ENCODE measurements around the gene TMCO1.
A peak's percentile ranks its signal among the peaks of the same experiment; 100 is the strongest.
"Not testable (repeated sequence)": the region's sequence is repeated elsewhere in the genome, so short reads cannot be mapped to it uniquely, and the experiment has no call there.

TMCO1 gene, protein sequence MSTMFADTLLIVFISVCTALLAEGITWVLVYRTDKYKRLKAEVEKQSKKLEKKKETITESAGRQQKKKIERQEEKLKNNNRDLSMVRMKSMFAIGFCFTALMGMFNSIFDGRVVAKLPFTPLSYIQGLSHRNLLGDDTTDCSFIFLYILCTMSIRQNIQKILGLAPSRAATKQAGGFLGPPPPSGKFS

DNA sequence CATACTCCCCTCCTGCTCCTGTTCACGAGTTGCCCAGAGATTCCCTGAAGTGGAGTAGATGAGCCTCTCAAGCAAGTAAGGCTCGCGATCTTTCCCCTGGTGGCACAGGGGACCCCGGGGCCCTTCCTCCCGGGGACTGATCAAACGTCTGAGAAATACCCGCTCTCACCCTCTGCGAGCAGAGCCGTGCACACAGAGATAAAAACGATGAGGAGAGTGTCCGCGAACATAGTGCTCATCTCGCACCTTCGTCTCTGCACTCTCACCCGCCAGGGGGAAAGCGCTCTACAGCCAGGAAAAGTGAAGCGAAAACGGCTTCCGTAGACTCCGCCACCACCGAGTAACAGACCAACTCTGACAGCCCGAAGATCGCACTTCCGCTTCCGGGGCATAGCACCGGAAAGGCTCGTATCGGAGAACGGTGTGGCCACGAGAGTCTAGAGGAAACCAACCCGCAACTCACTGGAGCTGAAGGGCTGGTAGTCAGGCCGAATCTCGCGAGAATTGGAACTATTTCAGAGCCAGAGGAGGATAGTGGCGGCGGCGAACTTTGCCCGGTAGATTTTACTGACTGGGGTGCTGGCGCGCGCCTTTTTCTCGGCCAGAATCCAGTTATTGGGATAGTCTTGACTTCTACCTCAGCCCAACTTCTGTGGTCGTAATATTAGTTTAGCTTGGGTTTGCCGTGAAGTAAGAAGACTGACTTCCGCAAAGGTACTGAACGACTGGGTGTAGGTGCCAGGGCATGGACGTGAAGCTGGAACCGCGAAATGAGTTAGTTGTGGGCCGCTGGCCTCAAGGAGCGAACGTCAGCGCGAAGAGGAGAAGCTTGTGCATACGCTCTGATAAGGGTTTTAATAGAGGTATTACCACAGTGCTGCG lies at the start of gene TMCO1:
Gene TMCO1, minus strand, starts transcription at position 356 of the 882 bp plus-strand sequence. Its CDS starts 117 bp downstream, at position 239.
- DNase-seq (ENCODE audit: low read depth in 2 of 2, low spot score in 1 of 2) = peak; percentile 82 to 86

DNA sequence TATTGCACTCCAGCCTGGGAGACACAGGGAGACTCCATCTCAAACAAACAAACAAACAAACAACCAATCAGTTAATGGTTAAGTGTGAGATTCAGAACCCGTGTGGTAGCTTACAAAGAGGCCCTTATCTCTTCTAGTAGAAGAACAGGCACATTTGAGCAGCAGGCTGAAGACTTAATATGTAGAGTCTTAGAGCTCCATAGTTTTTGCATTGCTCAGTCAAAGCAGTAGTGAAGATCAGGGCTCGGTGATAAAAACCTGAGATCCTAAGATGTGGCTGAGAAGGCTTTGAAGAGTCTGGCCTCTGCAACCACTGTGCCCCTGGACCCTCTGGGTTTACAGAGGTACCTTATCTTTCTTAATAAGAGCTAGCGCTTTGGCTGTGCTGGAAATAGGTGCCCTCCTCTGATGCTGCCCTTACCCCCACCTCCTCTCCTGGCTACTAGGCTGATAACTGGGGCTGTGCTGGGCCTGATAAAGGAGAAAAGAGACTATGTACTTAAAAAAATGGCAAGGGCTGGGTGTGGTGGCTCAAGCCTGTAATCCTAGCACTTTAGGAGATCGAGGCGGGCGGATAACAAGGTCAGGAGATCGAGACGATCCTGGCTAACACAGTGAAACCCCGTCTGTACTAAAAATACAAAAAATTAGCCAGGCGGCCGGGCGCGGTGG lies 48.3 kb upstream of the TMCO1 start:
- DNase-seq (ENCODE audit: low read depth in 2 of 2, low spot score in 1 of 2) = no peak

DNA sequence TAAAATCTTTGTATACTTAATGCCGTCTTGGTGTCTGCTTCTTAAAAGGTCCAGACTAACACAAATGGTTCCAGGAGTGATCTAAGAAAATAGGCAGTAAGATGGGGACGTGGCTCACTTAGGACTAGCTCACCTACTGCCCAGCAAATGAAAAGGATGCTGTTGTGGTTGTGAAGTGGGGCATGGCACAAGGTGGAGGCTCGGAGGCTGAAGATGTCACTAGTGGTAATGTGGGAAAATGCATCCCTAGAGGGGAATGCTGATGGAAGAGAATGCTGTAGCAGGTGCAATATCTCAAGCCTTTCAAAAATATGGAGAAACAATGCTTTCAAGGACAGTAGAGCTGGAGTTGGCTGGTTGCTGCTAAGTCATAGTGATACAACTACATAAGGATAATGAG lies 47.5 kb upstream of the TMCO1 start:
- DNase-seq (ENCODE audit: low read depth in 2 of 2, low spot score in 1 of 2) = no peak

DNA sequence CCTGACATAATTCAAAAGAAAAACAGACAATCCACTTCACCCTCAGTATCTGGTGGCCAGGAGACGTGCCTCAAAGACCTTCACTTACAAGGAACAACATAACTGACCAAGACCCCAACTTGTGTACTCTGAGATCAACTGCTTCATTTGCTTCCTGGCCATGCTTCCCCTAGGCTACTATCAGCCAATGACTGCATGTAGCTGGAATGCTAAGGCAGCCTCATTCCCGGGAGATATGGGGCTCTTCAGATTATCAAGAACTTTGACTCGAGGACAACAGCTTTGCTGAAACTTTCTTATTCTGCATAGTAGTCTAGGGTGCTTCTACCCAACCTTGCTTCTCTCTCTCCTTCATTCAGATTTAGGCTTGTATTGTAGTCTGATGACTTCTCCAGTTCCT lies 47.1 kb upstream of the TMCO1 start:
- DNase-seq (ENCODE audit: low read depth in 2 of 2, low spot score in 1 of 2) = no peak

DNA sequence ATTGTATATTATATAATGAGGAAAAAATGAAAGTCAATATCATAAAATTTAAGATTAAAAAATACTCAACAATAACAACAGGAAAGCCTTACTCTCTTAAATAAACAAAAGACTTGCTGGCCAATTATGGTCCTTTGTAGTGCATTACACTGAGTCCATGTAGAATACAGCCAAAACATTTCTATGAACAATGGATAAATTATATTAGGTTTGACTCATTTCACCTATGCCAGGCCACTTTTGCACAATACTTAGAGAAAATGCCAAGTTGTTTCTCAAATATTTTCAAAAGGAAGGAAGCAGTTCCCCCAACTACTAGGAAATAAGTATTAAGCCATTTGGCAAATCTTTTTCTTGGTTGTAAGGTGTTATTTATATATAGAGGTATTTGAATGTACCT lies 38.9 kb upstream of the TMCO1 start:
- no peak for DNase-seq (ENCODE audit: low read depth in 2 of 2, low spot score in 1 of 2)

DNA sequence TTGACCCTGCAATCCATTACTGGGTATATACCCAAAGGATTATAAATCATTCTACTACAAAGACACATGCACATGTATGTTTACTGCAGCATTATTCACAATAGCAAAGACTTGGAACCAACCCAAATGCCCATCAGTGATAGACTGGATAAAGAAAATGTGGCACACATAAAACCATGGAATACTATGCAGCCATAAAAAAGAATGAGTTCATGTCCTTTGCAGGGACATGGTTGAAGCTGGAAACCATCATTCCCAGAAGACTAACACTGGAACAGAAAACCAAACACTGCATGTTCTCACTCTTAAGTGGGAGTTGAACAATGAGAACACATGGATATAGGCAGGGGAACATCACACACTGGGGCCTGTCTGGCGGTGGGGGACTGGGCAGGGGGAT lies 35.8 kb upstream of the TMCO1 start:
- DNase-seq (ENCODE audit: low read depth in 2 of 2, low spot score in 1 of 2) = not testable (repeated sequence)

DNA sequence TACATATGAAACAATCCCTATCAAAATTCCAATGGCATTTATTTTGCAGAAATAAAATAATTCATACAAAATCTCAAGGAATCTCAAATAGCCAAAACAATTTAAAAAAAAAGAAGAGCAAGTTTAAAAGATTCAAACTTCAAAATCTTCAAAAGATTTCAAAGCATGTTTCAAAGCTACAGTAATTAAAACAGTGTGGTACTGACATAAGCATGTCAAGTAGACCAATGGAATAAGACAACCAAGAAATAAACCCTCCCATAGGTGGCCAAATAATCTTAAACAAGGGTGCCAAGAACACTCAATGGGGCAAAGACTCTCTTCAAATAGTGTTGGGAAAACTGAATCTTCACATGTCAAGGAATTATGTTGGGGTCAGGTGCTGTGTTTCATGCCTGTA lies 30.7 kb upstream of the TMCO1 start:
- no peak for DNase-seq (ENCODE audit: low read depth in 2 of 2, low spot score in 1 of 2)

DNA sequence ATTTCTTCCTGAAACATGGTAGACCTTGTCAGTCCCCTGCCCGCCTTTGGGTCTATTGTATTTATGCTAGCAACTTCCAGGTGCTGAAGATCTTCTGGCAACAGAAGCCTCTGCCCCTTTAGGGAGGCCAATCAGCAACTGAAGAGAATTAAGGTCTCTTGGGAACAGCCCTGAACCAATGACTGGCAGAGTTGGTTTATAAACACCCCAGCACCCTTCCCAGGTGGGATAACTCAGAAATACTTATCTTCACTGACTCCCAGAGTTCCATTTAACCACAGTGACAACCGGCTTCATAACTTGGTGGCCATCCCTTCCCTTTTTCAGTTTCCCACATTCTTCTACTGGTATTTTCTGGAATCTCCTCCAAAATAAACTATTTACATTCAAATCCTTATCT lies 27.2 kb upstream of the TMCO1 start:
- DNase-seq (ENCODE audit: low read depth in 2 of 2, low spot score in 1 of 2) = no peak

DNA sequence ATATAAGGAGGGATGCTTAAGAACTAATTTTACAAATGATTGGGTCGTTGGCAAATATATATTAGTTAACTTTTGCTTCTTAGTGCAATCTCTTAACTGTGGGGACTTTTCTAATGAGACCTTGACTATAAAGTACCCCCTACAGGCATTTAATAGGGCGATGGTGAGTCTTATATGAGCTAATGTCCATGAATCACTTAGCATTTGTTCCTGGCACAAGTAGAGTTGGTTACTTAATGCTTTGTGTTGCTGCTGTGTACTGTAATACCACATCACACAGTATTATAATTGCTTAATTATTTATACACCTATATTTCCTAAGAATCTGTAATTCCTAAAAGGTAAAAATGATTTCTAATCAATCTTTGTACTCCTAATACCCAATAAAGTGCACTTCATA lies 25.3 kb upstream of the TMCO1 start:
- no peak for DNase-seq (ENCODE audit: low read depth in 2 of 2, low spot score in 1 of 2)

DNA sequence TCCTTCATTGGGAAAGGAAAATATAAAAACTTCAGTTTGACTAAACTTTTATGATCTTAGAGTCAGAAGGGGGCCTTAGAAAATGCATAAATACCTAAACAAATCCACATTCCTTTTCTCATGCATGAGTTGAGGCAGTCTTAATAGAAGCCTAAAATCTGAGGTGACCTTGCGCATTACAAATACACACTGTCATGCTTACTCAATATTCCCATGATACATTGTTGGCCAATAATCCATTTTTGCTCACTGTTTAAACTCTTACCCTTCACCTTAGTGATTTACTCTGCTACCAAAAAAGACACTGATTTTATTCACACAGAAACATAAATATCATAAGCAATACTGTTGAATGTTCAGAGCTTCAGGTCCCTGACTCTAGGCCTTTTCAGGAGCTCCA lies 19.1 kb upstream of the TMCO1 start:
- no peak for DNase-seq (ENCODE audit: low read depth in 2 of 2, low spot score in 1 of 2)

DNA sequence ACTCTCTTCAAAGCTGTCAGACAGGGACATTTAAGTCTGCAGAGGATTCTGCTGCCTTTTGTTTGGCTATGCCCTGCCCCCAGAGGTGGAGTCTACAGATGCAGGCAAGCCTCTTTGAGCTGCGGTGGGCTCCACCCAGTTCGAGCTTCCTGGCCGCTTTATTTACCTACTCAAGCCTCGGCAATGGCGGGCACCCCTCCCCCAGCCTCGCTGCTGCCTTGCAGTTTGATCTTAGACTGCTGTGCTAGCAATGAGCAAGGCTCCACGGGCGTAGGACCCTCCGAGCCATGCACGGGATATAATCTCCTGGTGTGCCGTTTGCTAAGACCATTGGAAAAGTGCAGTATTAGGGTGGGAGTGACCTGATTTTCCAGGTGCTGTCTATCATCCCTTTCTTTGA lies 14.9 kb upstream of the TMCO1 start:
- DNase-seq (ENCODE audit: low read depth in 2 of 2, low spot score in 1 of 2) = not testable (repeated sequence)

DNA sequence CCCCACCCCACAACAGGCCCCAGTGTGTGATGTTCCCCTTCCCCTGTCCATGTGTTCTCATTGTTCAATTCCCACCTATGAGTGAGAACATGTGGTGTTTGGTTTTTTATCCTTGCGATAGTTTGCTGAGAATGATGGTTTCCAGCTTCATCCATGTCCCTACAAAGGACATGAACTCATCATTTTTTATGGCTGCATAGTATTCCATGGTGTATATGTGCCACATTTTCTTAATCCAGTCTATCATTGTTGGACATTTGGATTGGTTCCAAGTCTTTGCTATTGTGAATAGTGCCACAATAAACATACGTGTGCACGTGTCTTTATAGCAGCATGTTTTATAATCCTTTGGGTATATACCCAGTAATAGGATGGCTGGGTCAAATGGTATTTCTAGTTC lies 9.5 kb upstream of the TMCO1 start:
- DNase-seq (ENCODE audit: low read depth in 2 of 2, low spot score in 1 of 2) = not testable (repeated sequence)

DNA sequence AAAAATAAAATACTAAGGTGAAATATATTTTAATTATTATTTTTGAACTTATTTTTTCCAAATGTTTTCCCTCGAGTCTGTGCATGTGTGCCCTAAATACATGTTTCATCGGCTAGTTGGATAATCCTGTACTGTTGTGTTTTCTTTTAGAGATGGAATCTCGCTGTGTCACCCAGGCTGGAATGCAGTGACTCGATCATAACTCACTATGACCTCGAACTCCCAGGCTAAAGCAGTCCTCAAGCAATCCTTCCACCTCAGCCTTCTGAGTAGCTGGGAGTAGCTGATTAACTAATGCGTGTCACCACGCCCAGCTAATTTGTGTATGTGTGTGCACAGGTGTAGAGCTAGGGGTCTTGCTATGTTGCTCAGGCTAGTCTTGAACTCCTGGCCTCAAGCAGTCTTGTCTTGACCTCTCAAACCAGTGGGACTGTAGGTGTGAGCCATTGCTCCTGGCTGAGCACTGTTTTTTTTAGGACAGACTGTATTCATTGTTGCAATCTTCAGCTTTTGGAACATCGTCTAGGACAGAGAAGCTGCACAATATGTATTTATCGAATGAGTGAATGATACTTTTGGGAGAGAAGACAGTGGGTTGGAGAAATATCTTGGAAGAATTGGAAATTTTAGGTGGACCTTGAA lies 4.8 kb upstream of the TMCO1 start:
- no peak for DNase-seq (ENCODE audit: low read depth in 2 of 2, low spot score in 1 of 2)

DNA sequence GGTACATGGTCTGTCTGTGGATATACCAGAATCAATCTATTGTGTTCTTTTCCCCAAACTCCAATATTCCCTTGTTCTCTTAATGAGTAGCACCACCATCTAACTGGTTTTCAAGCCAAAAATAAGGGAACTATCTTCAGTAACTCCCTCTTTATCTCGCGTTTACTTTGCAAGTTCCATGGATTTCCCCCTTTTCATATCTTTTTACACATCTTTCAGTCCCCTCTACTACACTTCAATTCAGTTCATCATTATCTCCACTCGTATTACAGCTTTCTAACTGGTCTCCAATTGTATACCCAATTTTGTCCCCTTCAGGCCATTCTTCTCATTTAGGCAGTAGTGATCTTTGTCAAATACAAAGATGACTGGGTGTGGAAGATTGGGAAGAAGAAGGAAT lies 4.1 kb upstream of the TMCO1 start:
- no peak for DNase-seq (ENCODE audit: low read depth in 2 of 2, low spot score in 1 of 2)

DNA sequence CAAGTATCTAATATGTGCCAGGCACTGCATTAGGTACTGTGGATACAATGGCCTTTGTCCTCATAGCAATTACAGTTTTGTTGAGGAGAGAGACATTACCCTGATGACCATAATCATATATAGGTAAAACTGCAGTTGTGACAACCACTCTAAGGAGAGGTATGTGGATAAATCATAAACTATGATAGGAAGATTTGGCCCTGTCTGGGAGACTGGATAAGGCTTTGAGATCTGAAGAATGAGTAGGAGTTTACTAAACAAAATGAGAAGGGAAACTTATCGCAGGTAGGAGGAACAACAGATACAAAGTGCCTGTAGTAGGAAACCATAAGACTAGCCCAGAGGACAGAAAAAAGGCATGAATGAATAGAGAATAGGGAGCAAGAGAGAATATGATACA lies 4.4 kb downstream of the TMCO1 start:
- DNase-seq (ENCODE audit: low read depth in 2 of 2, low spot score in 1 of 2) = no peak

DNA sequence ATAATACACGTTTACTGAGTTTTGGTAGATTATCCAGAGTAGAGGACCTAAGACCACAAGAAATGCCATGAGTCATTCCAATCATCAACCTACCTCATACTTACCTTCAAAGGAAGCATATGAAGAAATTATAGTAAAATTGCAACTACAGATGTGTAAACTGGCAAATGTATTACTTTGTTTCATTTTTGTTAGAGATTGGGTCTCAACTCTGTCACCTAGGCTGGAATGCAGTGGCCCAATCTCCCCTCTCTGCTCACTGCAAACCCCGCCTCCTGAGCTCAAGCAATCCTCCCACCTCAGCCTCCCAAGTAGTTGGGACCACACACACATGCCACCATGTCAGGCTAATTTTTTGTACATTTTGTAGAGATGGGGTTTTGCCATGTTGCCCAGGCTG lies 5.2 kb downstream of the TMCO1 start:
- DNase-seq (ENCODE audit: low read depth in 2 of 2, low spot score in 1 of 2) = no peak

DNA sequence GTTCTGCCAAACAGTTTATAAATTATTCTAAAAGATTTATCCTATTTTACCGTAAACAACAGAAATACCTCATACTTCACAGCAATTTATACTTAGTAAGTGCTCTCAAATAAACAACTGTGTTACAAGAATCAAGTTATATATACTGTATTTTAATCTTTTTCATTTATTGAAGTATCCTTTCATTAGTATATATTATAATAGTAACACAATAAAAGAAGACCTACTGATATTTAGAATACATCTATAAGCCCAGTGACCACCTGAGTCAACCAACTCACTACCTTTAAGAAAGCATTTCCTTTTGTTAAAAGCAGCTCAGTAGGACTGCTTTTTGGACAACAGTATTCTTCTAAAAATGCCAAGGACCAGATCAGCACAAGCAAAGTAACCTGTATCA lies 5.9 kb downstream of the TMCO1 start:
- DNase-seq (ENCODE audit: low read depth in 2 of 2, low spot score in 1 of 2) = no peak

DNA sequence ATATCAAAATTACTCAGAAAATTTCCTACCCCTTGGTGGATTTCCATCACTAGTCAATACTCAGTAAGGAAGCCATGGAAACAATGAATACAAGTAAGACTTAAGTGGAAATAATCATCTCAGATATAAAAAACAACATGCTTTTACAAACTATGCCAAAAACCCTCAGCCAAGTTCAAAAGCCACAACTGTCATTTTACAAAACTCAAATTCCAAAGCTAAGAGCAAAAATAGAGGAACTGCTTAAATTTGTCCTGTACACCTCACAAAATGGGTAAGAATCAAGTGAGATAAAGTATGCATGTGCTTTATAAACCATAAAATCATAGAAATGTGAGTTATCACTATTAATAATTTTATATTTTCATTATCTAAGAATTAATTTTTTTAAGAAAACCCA lies 9.6 kb downstream of the TMCO1 start:
- DNase-seq (ENCODE audit: low read depth in 2 of 2, low spot score in 1 of 2) = no peak

DNA sequence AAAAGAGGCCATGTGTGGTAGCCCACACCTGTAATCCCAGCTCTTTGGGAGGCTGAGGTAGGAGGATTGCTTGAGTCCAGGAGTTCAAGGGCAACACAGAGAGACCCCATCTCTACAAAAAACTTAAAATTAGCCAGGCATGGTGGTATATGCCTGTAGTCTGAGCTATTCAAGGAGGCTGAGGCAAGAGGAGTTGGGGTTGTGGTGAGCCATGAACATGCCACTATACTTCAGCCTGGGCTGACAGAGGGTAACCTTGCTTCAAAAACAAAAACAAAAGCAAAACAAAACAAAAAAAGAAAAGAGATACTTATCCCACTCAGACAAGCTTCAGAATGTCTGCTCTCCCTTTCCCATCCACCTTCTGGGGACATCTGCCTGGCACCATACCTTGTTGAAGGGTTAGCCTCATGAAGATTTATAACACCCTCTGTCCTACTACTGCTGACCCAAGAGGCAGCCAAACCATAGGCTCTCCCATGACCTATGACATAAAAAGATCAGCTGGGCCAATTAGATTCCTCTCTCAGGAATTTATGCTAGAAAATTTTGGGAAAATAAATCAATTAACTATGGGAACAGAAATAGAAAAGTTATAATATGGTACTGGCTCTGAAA lies 13.2 kb downstream of the TMCO1 start:
- DNase-seq (ENCODE audit: low read depth in 2 of 2, low spot score in 1 of 2) = no peak

DNA sequence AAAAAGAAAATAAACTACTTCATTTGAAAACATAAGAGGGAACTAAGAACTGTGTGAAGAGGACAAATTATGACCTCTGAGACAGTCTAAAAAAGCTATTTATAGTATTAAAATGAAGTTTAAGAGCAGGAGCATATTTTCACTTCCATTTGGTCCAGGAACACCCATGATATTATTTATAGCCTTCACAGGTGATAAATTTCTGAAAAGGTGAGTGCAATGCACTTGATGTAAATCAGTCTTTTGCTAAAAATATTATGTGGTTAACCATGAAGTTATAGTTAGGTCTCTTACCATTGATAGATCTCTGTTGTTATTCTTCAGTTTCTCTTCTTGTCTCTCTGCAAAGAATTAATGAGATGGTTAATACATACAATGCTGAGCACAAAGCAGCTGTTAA lies 14.7 kb downstream of the TMCO1 start:
- no peak for DNase-seq (ENCODE audit: low read depth in 2 of 2, low spot score in 1 of 2)

DNA sequence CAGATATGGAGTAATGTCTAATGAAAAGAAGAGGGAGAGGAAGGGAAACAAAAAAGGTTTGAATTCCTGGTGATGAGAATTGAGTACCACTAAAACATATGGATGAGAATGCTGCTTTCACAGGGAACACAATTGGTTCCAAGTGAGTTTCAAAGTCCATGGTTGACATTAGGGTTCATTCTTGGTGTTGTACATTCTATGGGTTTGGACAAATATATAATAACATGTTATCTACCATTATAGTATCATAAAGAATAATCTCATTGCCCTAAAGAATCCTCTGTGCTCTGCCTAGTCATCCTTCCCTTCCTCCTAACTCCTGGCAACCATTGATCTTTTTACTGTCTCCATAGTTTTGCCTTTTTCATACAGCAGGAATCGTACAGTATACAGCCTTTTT lies 20.1 kb downstream of the TMCO1 start:
- DNase-seq (ENCODE audit: low read depth in 2 of 2, low spot score in 1 of 2) = no peak
